GM23248 (cell line): ENCODE results near the gene RPS19BP1.

Source experiments
- EZH2 ChIP-seq: fragments of 200-600 bp; sonication (generic); IDR thresholded peaks from 2 replicates; pipeline ENCODE4 v1.6.1; 2018; ENCODE audit warnings: antibody characterized with exemption, mild to moderate bottlenecking; ENCODE audit not compliant: insufficient read depth, poor library complexity, severe bottlenecking
- EZH2phosphoT487 ChIP-seq: fragments of 200-600 bp; sonication (generic); IDR thresholded peaks from 2 replicates; pipeline ENCODE4 v1.6.1; 2018; ENCODE audit warnings: antibody characterized with exemption, moderate library complexity, mild to moderate bottlenecking, low read depth; ENCODE audit not compliant: insufficient read depth

GRCh38 chr22:39528080-39528661 lies 4.4 kb downstream of the RPS19BP1 start:
- TF ChIP-seq EZH2 = no peak
- TF ChIP-seq EZH2phosphoT487 = no peak
